GM21717 (cell line): Measurements from ENCODE around the gene ARHGAP5.

ENCODE experiments used
- ATAC-seq: cut with Tn5 transposase; IDR thresholded peaks from one replicate; pipeline ENCODE4 v1.9.1; 2021; ENCODE audit warnings: mild to moderate bottlenecking, moderate library complexity; ENCODE audit not compliant: unreplicated experiment

The ARHGAP5 gene

GRCh38 chr14:32076278-32077080 lies 625 bp upstream of the ARHGAP5 start:
- peak; percentile 60 for ATAC-seq

- ATAC-seq: peak; percentile 1
Observed at GRCh38 chr14:32078023-32078857, 1.1 kb downstream of the ARHGAP5 start.

- ATAC-seq: no peak
Observed at GRCh38 chr14:32078858-32079216, 1.7 kb downstream of the ARHGAP5 start.

GRCh38 chr14:32079264-32079663 lies 2.2 kb downstream of the ARHGAP5 start:
- ATAC-seq: no peak

- no peak for ATAC-seq
Observed at GRCh38 chr14:32080001-32080510, 3.0 kb downstream of the ARHGAP5 start.

GRCh38 chr14:32081901-32082300 lies 4.8 kb downstream of the ARHGAP5 start:
- no peak for ATAC-seq

GRCh38 chr14:32083315-32083624 lies 6.2 kb downstream of the ARHGAP5 start:
- ATAC-seq: no peak

- no peak for ATAC-seq
Observed at GRCh38 chr14:32083789-32084188, 6.7 kb downstream of the ARHGAP5 start.

- ATAC-seq: no peak
Observed at GRCh38 chr14:32085182-32085844, 8.2 kb downstream of the ARHGAP5 start.

GRCh38 chr14:32085845-32086383 lies 8.8 kb downstream of the ARHGAP5 start:
- no peak for ATAC-seq

GRCh38 chr14:32087173-32087861 lies 10.2 kb downstream of the ARHGAP5 start:
- ATAC-seq: no peak

GRCh38 chr14:32087907-32088306 lies 10.8 kb downstream of the ARHGAP5 start:
- ATAC-seq: no peak

GRCh38 chr14:32090686-32091085 lies 13.6 kb downstream of the ARHGAP5 start:
- ATAC-seq: no peak

GRCh38 chr14:32099473-32099872 lies 22.4 kb downstream of the ARHGAP5 start:
- no peak for ATAC-seq

GRCh38 chr14:32100175-32100574 lies 23.1 kb downstream of the ARHGAP5 start:
- ATAC-seq: no peak

- ATAC-seq: peak; percentile 70
Observed at GRCh38 chr14:32102152-32102787, 25.2 kb downstream of the ARHGAP5 start.

- ATAC-seq: no peak
Observed at GRCh38 chr14:32102968-32103367, 25.9 kb downstream of the ARHGAP5 start.

- no peak for ATAC-seq
Observed at GRCh38 chr14:32104308-32104707, 27.2 kb downstream of the ARHGAP5 start.

GRCh38 chr14:32104803-32105202 lies 27.7 kb downstream of the ARHGAP5 start:
- ATAC-seq: no peak
